Panc1 (cell line): ENCODE results near the gene IFI44.

Experiments used
- POLR2AphosphoS5 ChIP-seq: IDR thresholded peaks from 2 replicates; pipeline ENCODE4 v1.6.1; 2012; ENCODE audit warnings: mild to moderate bottlenecking, low read depth, low read length, moderate library complexity
- REST ChIP-seq, 2 experiments: IDR thresholded peaks; 2 replicates each; pipeline ENCODE4 v1.6.1; 2011 to 2012; ENCODE audit warnings: low read depth in 2 of 2, control low read depth in 1 of 2, low read length in 1 of 2, mild to moderate bottlenecking in 1 of 2, moderate library complexity in 1 of 2; ENCODE audit not compliant: insufficient read depth in 1 of 2
- SIN3A ChIP-seq: IDR thresholded peaks from 2 replicates; pipeline ENCODE4 v1.6.1; 2012; ENCODE audit warnings: low read depth, mild to moderate bottlenecking, low read length, moderate library complexity, borderline replicate concordance; ENCODE audit not compliant: insufficient read depth
- TCF7L2 ChIP-seq: IDR thresholded peaks from 2 replicates; pipeline ENCODE4 v1.6.1; 2011; ENCODE audit warnings: mild to moderate bottlenecking, low read depth, low read length, inconsistent platforms
- TF ChIP-seq, protein P1 (sequence below): fragments of 450-650 bp; IDR thresholded peaks from 2 replicates; pipeline ENCODE4 v1.5.1; 2017; ENCODE audit warnings: mild to moderate bottlenecking

- TF ChIP-seq, protein P1, sequence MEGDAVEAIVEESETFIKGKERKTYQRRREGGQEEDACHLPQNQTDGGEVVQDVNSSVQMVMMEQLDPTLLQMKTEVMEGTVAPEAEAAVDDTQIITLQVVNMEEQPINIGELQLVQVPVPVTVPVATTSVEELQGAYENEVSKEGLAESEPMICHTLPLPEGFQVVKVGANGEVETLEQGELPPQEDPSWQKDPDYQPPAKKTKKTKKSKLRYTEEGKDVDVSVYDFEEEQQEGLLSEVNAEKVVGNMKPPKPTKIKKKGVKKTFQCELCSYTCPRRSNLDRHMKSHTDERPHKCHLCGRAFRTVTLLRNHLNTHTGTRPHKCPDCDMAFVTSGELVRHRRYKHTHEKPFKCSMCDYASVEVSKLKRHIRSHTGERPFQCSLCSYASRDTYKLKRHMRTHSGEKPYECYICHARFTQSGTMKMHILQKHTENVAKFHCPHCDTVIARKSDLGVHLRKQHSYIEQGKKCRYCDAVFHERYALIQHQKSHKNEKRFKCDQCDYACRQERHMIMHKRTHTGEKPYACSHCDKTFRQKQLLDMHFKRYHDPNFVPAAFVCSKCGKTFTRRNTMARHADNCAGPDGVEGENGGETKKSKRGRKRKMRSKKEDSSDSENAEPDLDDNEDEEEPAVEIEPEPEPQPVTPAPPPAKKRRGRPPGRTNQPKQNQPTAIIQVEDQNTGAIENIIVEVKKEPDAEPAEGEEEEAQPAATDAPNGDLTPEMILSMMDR, result peak; percentile 88
- TF ChIP-seq REST (IDR thresholded peaks at IDR 0.05; ENCODE audit: insufficient read depth in 1 of 2, low read depth in 2 of 2, low read length in 1 of 2), result no peak
- no peak for TF ChIP-seq SIN3A
- no peak for TF ChIP-seq POLR2AphosphoS5
- no peak for TF ChIP-seq TCF7L2
Measured at GRCh38 chr1:78617615-78618026, 32.0 kb upstream of the IFI44 start.
